Endometrial microvascular endothelial cells (primary cell): ENCODE data around the gene SLX4IP. TPM values are rescaled to one million over a fixed set of nuclear protein-coding genes. Genes with fewer than 3 reads are reported as not detected.

Source experiments
- in situ Hi-C: cut with HindIII; loops from 2 replicates; pipeline ENCODE4 v1.10.0; 2017; ENCODE audit warnings: low sequenced_read_pairs, low pct_unique_long_range_greater_than_20kb; ENCODE audit errors: inconsistent ontology term
- total RNA-seq: library from RNA; depleted of rRNA; stranded (reverse); fragments of >200 nt; gene quantifications from one replicate; pipeline ENCODE4 v1.2.3, GENCODE V29; 2015; ENCODE audit errors: inconsistent ontology term

Gene SLX4IP
- total RNA-seq, 1 donor from 2014 or later: 2.6 TPM

DNA sequence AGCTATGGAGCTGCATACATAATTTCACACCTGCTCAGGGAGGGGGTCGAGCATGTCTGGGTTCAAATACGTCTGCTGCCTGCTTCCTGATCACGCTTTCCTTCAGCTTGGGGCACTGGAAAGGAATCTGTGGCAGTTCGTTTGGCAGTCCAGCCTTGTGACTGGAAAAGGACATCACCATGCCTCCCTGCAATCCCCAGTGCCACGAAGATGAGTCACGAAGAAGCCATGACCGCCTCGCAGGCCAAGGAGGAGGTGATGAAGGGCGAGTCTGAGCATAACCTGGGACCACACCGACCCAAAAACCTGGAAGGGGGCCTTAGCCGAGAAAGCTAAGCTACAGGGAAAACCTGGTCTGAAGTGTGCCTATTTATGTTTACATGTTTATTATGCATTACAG lies 225.6 kb downstream of the SLX4IP start:
- in situ Hi-C loops: no loop called here

DNA sequence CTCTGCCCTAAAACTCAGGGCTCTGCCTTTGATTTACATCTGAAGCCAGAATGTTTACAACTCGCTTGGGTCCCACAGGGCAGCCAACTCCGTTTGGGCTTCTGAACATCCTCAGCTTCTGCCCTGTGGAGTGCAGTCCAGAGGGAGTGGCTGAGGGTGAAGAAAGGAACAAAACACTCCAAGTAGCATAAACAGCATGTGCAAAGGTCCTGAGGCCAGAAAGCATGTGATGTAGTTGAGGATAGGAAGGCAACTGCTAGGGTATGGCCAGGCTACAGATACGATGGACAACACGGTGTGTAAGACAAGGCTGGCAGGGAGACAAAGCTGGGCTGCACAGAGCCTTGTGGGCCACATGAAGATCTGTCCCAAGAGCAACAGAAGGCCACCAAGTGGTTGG lies 226.2 kb downstream of the SLX4IP start:
- in situ Hi-C loops: no loop called here

DNA sequence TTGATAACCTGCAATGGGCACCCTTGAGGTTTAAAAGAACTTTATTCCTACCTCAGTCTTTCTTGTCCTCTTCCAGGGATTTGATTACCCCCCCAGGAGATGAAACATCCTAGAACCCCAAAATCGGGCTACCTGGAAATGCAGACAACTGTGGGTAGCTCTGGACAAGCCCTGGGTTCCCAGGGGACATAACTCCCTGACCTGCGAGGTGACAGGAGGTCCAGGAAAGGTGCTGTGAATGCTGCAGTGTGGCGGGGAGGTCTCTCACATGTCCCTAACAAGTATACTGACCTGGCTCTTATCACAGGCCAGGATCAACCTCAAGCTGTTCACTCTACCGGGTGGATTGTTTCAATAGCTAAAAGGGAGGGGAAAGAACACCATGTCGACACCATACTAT lies 227.0 kb downstream of the SLX4IP start:
- in situ Hi-C loops: no loop called here

DNA sequence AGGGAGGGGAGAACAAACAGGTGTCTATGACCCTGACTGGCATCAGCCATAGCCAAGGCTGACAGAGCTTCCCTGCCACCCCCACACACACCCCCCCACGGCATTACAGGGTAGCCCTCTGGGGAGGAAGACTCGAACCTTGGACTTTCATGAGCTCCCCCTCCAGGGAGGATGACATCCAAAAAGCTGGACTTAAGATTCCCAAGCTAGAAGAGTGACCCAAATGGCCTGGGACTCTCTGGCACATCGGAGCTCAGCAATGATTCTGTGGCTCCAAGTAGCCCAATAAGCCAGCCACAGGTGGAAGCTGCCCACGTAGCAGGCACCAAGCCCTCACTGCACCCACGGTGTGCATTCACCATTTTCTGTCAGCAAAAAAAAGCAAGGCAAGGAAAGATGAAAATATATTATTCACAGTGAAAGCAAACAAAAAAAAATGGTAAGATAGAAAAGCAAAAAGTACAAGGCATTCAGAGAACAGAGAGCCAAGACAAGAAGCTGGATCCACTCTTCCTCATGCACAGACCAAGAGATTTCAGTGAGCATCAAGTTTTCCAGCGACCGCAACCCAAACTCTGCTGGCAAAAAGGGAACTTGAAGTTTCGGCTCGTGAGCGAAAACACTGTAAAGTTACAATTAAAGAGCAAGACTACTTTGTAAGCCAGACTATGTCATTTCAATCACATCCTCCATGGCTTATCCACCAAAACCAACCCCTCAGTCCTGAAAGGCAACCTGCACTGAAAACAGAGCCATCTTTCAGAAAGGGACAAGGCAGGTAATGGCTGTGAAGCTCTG lies 227.8 kb downstream of the SLX4IP start:
- in situ Hi-C loops: no loop called here

DNA sequence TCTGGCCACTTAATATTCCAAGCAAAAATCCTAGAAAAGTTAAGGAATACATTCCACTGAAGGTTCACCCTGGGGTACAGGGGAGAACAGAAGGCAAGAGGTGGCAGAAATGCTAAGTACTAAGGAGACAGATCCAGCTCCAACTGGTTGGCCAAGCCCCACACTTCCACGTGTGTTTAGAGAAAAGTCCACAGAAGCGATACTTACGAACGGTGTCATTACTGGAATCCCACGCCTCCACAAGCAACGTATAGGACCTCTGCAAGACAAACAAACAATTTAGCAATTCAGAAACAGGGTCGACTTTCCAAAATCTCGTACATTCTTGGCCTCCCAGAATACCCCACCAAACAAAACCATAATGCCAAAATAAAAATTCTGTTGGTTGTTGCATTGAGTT lies 228.7 kb downstream of the SLX4IP start:
- in situ Hi-C loops: no loop called here

DNA sequence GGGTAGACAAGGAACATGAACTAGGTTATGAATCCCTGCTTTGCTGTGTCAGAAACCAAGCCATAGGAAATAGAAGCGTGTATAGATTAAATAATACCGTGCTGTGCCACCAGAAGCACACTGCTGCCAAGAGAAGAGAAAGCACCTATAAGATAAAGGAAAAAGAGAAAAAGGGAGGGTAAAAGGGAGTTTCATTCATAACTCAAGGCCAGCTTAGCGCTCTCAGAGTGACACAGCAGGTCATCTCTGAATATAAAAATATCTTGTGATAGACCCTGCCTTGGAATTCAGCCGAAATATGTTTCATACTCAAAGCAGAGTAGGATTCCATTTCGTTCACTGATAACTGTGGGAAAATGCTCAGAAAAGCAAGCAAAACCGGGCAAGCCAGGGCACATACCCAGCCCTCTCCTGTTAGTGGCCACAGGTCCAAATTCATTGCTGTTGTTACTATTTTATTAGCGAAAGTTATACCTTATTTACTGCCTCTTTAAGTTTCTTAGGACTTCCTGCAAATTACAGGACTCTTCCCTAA lies 230.0 kb downstream of the SLX4IP start:
- in situ Hi-C loops: no loop called here

DNA sequence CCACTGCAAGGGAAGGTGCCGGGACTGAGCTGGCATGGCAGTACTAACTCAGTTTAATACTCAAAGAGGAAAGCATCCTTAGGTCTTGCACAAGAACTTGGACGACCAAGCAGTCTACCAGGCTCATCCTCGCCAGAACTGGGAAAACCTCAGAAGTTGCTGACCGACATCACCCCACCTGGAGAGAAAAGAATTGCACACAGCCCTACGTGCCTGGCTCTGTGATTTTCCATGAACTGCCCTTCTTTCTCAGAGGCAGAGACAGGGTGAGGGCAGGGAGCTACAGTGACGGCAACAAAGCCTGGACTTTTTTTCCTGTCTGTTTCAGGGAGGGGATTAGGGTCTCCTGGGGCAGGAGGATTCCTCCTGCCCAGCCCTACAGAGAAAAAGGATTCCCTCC lies 230.7 kb downstream of the SLX4IP start:
- in situ Hi-C loops: no loop called here

DNA sequence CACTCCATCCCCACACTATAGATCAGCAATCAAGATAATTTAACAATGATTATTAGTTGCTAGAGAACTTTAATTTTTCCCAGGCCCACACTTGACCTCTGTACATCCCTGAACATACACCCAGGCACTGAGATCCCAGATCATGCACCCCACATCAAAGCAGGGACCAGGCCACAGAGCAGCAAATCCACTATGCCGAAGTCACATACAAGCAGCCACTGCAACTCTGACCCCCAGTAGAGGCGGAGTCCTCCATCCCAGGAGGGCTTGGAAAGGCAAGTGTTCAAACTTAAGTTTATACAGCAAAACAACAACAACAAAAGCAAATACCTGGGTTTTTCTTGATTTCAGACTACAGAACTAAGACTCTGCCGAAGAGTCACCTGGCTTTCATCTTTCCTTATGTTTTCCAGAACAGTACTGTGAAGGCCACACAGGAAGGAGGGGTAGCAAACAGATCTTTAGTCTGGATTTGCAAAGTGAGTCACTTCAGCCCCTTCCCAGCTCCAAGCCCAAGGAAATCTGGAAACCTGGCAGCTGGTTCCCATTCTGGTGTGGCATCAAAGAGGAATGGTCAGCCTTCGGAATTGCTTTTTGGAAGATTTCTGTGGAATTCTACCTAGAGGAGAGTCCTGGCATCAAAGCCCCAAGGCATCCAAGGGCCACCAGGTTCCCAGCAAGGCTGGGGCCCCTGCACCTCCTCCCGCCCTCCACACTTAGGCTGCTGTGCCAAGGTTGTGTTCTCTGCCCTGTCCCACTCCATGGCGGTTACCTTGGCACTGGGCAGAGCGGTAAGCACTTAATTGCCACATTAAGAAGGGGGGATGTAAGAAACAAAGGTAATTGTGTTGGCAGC lies 231.3 kb downstream of the SLX4IP start:
- in situ Hi-C loops: no loop called here

DNA sequence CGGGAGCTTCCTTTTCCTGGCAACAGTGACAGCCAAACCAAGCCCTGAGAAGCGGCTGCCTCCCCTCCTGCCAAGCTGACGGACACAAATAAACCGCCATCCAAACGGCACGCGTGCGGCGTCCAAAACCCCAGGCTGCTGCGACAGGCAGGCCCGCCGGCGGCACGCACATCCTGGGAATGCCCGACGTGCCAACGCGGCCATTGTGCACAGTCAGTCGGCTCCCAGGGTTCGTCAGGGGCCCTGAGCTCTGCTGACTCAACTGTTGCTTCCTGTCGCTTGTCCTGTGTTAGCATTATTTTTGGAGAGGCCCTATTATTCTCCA lies 231.9 kb downstream of the SLX4IP start:
- in situ Hi-C loops: no loop called here

DNA sequence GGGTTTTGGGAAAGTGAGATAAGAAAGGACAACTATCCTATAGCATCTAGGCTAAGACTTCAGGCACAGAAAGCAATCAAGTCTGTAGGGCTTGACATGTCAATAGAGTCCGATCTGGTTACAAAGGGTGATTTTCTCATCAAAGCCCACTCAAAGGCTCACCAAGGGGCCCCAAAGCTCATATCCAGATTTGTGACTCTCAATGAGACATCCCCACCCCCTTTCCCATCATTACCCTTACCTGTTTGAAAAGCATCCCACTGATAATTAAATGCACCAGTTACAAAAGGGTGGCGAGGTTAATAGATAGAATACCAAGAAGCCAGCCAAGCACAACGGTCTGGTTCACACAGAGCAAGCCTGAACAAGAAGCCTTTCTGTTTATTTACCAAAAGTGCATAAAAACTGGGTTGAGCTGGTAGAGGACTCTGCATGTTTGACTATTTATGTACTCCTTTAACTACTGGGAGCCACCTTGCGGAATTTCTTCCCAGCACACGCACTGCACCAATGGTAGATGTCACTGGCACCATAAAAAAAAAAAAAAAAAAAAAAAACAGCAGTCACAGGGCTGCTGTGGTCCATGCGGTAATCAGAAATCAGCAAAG lies 232.6 kb downstream of the SLX4IP start:
- in situ Hi-C loops: no loop called here

DNA sequence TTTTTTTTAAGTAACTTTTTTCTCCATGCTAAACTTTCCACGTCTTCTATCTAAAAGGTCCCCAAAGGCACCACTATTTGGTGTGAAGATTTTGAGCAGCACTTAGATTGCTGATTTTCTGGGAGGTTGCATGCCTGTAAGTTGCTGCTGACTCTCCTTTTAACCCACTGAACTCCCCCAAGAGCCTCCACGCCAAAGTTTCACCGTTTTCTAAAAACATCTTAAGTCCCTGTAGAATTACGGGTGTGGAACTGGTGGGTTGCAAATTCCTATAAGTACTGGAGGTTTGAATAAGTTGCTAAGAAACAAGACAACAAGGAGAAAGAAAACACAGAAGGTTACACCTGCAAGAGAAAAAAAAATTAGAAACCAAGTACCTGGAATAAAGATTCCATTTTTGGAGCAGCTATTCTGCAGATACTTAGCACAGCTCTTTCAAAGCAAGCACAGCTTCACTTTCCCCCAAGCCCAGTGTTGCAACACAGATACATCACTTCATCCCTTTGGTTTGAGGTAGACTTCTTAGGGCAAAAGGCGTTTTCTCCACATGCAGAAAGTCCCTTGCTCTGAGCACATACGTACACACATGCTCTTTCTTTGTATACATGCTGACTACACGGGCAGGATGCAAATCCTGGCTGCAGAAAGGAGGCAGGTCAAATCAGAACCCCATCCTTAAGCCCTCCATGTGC lies 233.7 kb downstream of the SLX4IP start:
- in situ Hi-C loops: no loop called here

DNA sequence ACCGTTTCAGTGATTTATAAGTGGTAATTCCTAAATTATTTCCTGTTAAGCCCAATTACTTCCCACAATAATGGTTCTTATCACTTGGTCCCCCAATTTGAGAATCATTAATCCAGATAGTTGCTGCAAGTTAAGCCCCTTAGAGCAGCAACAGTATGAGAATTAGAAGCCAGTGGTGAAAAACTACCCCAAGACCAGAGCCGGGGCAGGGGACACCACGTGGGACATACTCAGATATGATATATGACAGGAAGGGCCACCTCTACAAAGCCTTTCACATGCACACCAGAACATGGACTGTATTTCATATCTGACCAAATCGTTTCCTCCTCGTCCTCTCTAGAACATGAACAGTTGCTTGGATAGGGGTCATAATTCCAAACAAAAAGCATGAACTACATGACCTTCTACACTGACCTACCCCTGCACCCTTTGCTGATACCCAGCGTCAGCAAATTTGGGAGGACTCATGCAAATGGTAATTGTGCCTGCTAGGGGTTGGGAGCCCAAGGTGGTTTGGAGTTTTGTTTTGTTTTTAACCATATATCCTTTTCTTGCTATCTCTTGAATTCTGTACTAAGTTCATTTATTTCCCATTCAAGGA lies 234.8 kb downstream of the SLX4IP start:
- in situ Hi-C loops: no loop called here

DNA sequence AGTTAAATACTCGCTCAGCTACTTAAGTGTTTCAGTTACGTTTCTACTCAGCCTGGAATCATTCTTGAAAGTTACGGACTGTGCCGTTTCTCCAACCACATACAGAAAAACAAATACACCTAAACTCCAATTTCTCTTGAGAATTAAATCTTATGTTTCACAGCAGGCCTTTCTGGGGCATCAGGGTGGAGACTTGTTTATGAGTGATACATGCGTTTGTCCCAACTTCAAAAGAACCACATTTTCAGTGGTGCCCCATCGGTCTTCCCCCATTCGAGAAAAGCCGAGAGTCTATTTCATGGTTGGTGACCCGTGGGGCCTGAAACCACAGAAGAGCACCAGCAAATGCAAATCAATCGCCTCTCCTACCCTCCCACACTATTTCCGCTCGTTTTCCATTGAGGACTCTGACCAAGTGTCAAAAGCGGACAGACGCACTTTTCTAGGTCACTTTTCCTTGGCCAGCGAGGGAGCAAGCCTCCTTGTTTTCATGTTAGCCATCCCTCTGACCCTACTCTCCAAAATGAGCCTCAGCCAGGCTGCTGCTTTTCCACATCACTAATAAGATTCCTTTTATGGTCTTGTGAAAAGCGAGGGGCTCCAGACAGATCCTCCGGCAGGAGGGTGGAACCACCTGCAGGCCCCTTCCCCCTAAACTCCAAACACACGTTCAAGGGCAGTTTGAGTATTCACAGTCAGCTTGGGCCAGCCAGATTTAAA lies 235.6 kb downstream of the SLX4IP start:
- in situ Hi-C loops: no loop called here

DNA sequence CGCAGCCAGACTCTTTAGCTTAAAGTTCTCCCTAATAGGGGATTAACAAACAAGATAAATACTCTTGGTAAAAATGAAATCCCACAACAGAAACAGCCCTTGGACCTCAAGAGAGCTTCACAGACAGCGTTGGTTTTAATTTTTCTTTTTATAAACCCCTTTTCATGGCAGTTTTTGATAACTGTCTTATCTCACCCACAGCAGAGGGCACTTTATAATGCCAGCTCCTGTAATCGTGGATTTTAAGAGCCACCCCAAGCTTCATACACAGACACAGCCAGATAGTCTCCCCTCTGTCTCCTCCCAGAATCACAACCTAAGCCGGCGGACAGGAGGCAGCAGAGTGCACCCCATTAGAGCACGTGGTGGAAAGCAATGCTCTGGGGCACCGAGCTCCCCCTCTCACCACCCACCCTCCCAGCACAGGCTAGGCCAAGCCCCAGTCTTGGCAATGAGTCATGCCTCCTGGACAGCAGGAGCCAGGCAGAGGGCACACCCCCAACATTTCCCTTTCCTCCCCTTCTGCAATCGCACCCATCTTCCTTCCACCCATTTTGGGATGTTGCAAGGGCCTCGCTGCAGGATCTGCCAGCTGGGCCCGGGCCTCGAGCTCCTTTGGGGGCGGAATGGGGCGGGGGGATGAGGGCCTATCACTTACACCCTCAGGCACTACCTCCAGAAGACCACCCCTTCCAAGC lies 236.3 kb downstream of the SLX4IP start:
- in situ Hi-C loops: no loop called here

DNA sequence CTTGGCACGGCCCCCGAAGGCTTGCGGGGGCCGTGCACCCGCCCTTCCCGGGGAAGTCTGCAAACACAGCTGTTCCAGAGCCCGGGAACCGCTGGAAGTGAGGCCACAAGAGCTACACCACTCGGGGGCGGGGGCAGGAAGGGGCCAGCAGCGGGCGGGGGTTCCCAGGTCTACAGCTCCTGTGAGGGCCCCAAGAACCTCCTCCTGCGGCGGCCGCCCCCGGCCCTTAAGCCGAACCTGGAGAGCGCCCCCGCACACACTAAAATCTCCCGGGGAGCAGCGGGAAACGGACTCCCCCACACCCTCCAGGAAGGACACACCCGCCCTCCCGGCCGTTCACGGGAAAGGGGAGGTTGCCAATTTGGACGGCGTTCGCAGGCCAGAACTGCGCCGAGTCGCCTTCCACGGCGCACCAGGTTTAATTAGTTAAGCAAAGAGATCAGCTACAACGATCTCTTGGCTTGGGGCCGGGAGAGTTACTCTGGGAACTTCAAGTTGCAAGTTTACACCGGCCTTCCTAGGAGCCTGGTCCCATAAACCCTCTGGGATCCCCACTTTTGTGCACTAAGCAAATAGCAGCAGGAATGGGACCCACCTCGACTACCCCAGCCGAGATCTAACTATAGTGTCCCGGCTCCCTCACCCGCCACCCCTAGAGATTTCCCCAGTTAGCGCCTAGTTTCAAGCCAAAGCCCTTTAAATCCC lies 237.0 kb downstream of the SLX4IP start:
- in situ Hi-C loops: no loop called here

DNA sequence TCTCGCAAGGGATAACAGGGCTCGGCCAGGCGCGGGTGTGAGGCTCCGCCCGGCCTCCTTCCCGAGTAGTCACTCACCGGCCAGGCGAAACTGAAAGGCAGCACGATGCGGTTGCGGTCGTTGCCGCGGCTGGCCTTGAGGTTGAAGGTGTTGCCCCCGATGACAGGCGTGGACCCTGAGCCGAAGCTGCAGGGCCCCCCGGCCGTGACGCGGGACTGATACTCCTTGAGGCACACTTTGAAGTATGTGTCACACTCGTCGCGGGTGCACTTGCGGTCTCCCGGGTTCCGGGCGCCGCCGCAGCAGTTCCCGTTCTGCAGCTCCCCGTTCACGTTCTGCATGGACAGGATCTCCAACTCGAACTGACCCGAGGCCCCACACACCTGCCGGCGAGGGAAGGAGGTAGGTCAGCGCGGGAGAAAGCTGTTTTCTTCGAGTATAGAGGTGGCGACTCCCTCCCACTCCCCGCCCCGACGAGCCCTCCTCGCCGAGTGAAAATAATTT lies 237.6 kb downstream of the SLX4IP start:
- in situ Hi-C loops: no loop called here
